H9 (cell line): ENCODE results near the gene PCDHGA8. TPM values are rescaled to one million over a fixed set of nuclear protein-coding genes. Genes with fewer than 3 reads are reported as not detected.
"Not testable (repeated sequence)": the region's sequence is repeated elsewhere in the genome, so short reads cannot be mapped to it uniquely, and the experiment has no call there.

ENCODE experiments used
- DNase-seq: peaks from one replicate; pipeline ENCODE4 v3.0.0-alpha.2; 2017
- H2AFZ ChIP-seq: one replicate; pipeline ENCODE4 v1.6.1; 2013; ENCODE audit warnings: mild to moderate bottlenecking, low read length, control low read depth, moderate library complexity
- H2AK5ac ChIP-seq: 2 replicates; pipeline ENCODE4 v1.6.1; 2013; ENCODE audit warnings: low read length, control low read depth, mixed read lengths; ENCODE audit not compliant: insufficient read length
- H2BK120ac ChIP-seq: one replicate; pipeline ENCODE4 v1.6.1; 2013; ENCODE audit warnings: low read depth, mild to moderate bottlenecking, low read length, control low read depth, inconsistent platforms; ENCODE audit not compliant: poor library complexity, severe bottlenecking
- H2BK12ac ChIP-seq: 2 replicates; pipeline ENCODE4 v1.6.1; 2013; ENCODE audit warnings: low read length, control low read depth, mixed read lengths, low read depth; ENCODE audit not compliant: insufficient read length
- H2BK15ac ChIP-seq: 2 replicates; pipeline ENCODE4 v1.6.1; 2013; ENCODE audit warnings: low read depth, low read length, control low read depth
- H2BK20ac ChIP-seq: one replicate; pipeline ENCODE4 v1.6.1; 2013; ENCODE audit warnings: low read depth, mild to moderate bottlenecking, low read length, control low read depth, inconsistent platforms; ENCODE audit not compliant: poor library complexity, severe bottlenecking
- H2BK5ac ChIP-seq: 2 replicates; pipeline ENCODE4 v1.6.1; 2013; ENCODE audit warnings: low read length, control low read depth, mixed read lengths; ENCODE audit not compliant: insufficient read length
- H3K14ac ChIP-seq: 2 replicates; pipeline ENCODE4 v1.6.1; 2013; ENCODE audit warnings: low read length, control low read depth; ENCODE audit not compliant: insufficient read depth
- H3K18ac ChIP-seq: 2 replicates; pipeline ENCODE4 v1.6.1; 2013; ENCODE audit warnings: low read depth, mild to moderate bottlenecking, mixed read lengths, low read length, control low read depth; ENCODE audit not compliant: insufficient read length
- H3K23ac ChIP-seq: 2 replicates; pipeline ENCODE4 v1.6.1; 2013; ENCODE audit warnings: low read length, control low read depth, mixed read lengths, low read depth; ENCODE audit not compliant: insufficient read length
- H3K23me2 ChIP-seq: 2 replicates; pipeline ENCODE4 v1.6.1; 2013; ENCODE audit warnings: low read depth, mild to moderate bottlenecking, mixed read lengths, low read length, control low read depth; ENCODE audit not compliant: insufficient read length, poor library complexity, severe bottlenecking
- H3K27ac ChIP-seq: 2 replicates; pipeline ENCODE4 v1.5.1; 2013; ENCODE audit warnings: low read length, control low read depth, mixed read lengths, low read depth; ENCODE audit not compliant: insufficient read length
- H3K27me3 ChIP-seq: 2 replicates; pipeline ENCODE4 v1.6.1; 2013; ENCODE audit warnings: low read length, control low read depth, inconsistent platforms; ENCODE audit not compliant: insufficient read depth
- H3K4ac ChIP-seq: 2 replicates; pipeline ENCODE4 v1.6.1; 2013; ENCODE audit warnings: low read depth, mild to moderate bottlenecking, control low read depth, inconsistent platforms, low read length, moderate library complexity
- H3K4me1 ChIP-seq: 2 replicates; pipeline ENCODE4 v1.6.1; 2013; ENCODE audit warnings: low read length, control low read depth, inconsistent platforms; ENCODE audit not compliant: insufficient read depth
- H3K4me2 ChIP-seq: 2 replicates; pipeline ENCODE4 v1.6.1; 2013; ENCODE audit warnings: low read length, control low read depth, mixed read lengths; ENCODE audit not compliant: insufficient read length, insufficient read depth
- H3K56ac ChIP-seq: 2 replicates; pipeline ENCODE4 v1.6.1; 2013; ENCODE audit warnings: low read depth, mild to moderate bottlenecking, mixed read lengths, low read length, control low read depth; ENCODE audit not compliant: insufficient read length
- H3K79me1 ChIP-seq: 2 replicates; pipeline ENCODE4 v1.6.1; 2013; ENCODE audit warnings: low read depth, mild to moderate bottlenecking, moderate library complexity, low read length, control low read depth, inconsistent platforms; ENCODE audit not compliant: insufficient read depth, poor library complexity, severe bottlenecking
- H3K79me2 ChIP-seq: 2 replicates; pipeline ENCODE4 v1.6.1; 2013; ENCODE audit warnings: low read length, control low read depth, inconsistent platforms; ENCODE audit not compliant: insufficient read depth
- H3K9ac ChIP-seq: 2 replicates; pipeline ENCODE4 v1.6.1; 2013; ENCODE audit warnings: low read length, control low read depth, mixed read lengths; ENCODE audit not compliant: insufficient read length; ENCODE audit errors: extremely low read depth
- H3K9me3 ChIP-seq: one replicate; pipeline ENCODE4 v1.6.1; 2013; ENCODE audit warnings: low read depth, low read length, inconsistent platforms; ENCODE audit not compliant: control insufficient read depth
- H3T11ph ChIP-seq: one replicate; pipeline ENCODE4 v1.6.1; 2013; ENCODE audit warnings: mild to moderate bottlenecking, low read length, control low read depth, inconsistent platforms
- H4K20me1 ChIP-seq: one replicate; pipeline ENCODE4 v1.6.1; 2013; ENCODE audit not compliant: control insufficient read depth, insufficient read length, insufficient read depth
- H4K5ac ChIP-seq: 2 replicates; pipeline ENCODE4 v1.6.1; 2013; ENCODE audit warnings: low read depth, mild to moderate bottlenecking, mixed read lengths, low read length, control low read depth; ENCODE audit not compliant: insufficient read length
- H4K8ac ChIP-seq: replicated peaks from 2 replicates; pipeline ENCODE4 v1.6.1; 2013; ENCODE audit warnings: low read length, control low read depth, mixed read lengths, low read depth; ENCODE audit not compliant: insufficient read length
- H4K91ac ChIP-seq: 2 replicates; pipeline ENCODE4 v1.6.1; 2013; ENCODE audit warnings: low read depth, mild to moderate bottlenecking, moderate library complexity, mixed read lengths, low read length, control low read depth; ENCODE audit not compliant: insufficient read length
- H3K27ac Mint-ChIP-seq, 3 experiments: 2 replicates in 2 of 3; 3 replicates in 1 of 3; pipeline ENCODE4 v1.8.0; 2020 to 2021; ENCODE audit warnings: mixed read lengths in 3 of 3, mild to moderate bottlenecking in 1 of 3, moderate library complexity in 1 of 3
- H3K27me3 Mint-ChIP-seq: 2 replicates; pipeline ENCODE4 v1.8.0; 2021; ENCODE audit warnings: low read depth, mild to moderate bottlenecking, moderate library complexity, mixed read lengths
- H3K36me3 Mint-ChIP-seq, 3 experiments: 2 replicates in 2 of 3; 3 replicates in 1 of 3; pipeline ENCODE4 v1.8.0; 2020 to 2021; ENCODE audit warnings: low read depth in 3 of 3, mixed read lengths in 3 of 3; ENCODE audit not compliant: insufficient read depth in 1 of 3
- H3K4me1 Mint-ChIP-seq, 2 experiments: 2 replicates each; pipeline ENCODE4 v1.8.0; 2020; ENCODE audit warnings: mixed read lengths in 2 of 2
- H3K4me3 Mint-ChIP-seq, 2 experiments: 2 replicates in 1 of 2; 3 replicates in 1 of 2; pipeline ENCODE4 v1.8.0; 2020 to 2021; ENCODE audit warnings: mild to moderate bottlenecking in 2 of 2, mixed read lengths in 2 of 2, moderate library complexity in 1 of 2
- H3K9me3 Mint-ChIP-seq, 2 experiments: 2 replicates in 1 of 2; 3 replicates in 1 of 2; pipeline ENCODE4 v1.8.0; 2020; ENCODE audit warnings: mild to moderate bottlenecking in 2 of 2, mixed read lengths in 2 of 2, moderate library complexity in 1 of 2
- CTCF ChIP-seq: fragments of 200-600 bp; sonication (generic); conservative IDR thresholded peaks from 3 replicates; pipeline ENCODE4 v1.8.0; 2021; ENCODE audit warnings: antibody characterized with exemption, mild to moderate bottlenecking
- WGBS: extraction: QIAGEN DNeasy Blood & Tissue Kit; methylation state at CpG from one replicate; pipeline ENCODE4 v1.1.7; 2013; ENCODE audit warnings: missing lambda C conversion rate, low lambda C conversion rate, mixed read lengths; ENCODE audit not compliant: insufficient read length; ENCODE audit errors: extremely low coverage; 5-methylcytosine and 5-hydroxymethylcytosine counted together
- total RNA-seq: library from RNA; stranded (reverse); gene quantifications from 2 replicates; pipeline ENCODE4 v1.2.1, GENCODE V29; 2021

The PCDHGA8 gene
- total RNA-seq, 1 experiment from 2014 or later = 0.90 TPM

- not testable (repeated sequence) for H2AK5ac ChIP-seq, H2BK15ac ChIP-seq, H3K14ac ChIP-seq, H3K23ac ChIP-seq, H3K27me3 ChIP-seq, H3K27ac ChIP-seq, H4K5ac ChIP-seq, H3K27me3 Mint-ChIP-seq, H3K18ac ChIP-seq, H2BK12ac ChIP-seq, H2BK5ac ChIP-seq, H3K4me1 ChIP-seq, H4K20me1 ChIP-seq, H4K8ac ChIP-seq, H3K27ac Mint-ChIP-seq, H4K91ac ChIP-seq, H3K23me2 ChIP-seq, H3K4me2 ChIP-seq, H3K4me1 Mint-ChIP-seq, H3K9ac ChIP-seq, H3K56ac ChIP-seq, H2BK20ac ChIP-seq, H2BK120ac ChIP-seq, H3K4ac ChIP-seq, H3K79me2 ChIP-seq, H3K79me1 ChIP-seq, H3T11ph ChIP-seq, H2AFZ ChIP-seq
- no CpG with 5 or more reads among the region's 43 CpGs for WGBS
- TF ChIP-seq CTCF = peak; percentile 61
- Mint-ChIP-seq H3K36me3 (peaks cover 26 to 51% (median 50%) of the 10 kb centered on the region in 3 experiments), H3K9me3 (peaks cover 54 to 72% of the 10 kb centered on the region in 2 experiments), H3K4me3 (peak within 1 kb of the TSS in 1 of 2 experiments; percentile 57; a peak in 2 of 5 replicates)
- peak; percentile 47 for DNase-seq
- H3K9me3 ChIP-seq = peaks cover 36% of the 10 kb centered on the region
These were observed 5.5 kb downstream of the PCDHGA8 start, which contains the start of gene PCDHGB5 for GRCh38 chr5:141397756-141398551. TSS of gene PCDHGB5 (plus strand) at chr5:141397947. CDS start at chr5:141398128, 181 bp downstream.
